Fibroblast of lung (primary cell): ENCODE measurements around the gene CCM2. TPM values are rescaled to one million over a fixed set of nuclear protein-coding genes. Genes with fewer than 3 reads are reported as not detected.
"Not testable (repeated sequence)": the region's sequence is repeated elsewhere in the genome, so short reads cannot be mapped to it uniquely, and the experiment has no call there.

Experiments
- DNase-seq, 2 donors: peaks; one replicate each; pipeline versions ENCODE4 v3.0.0 to v3.0.0-alpha.2; 2010; ENCODE audit warnings: low read depth in 2 of 2
- H2AFZ ChIP-seq: 2 replicates; pipeline ENCODE4 v1.5.1; 2012; ENCODE audit warnings: low read length, control low read depth, inconsistent platforms
- H3K27ac ChIP-seq: 2 replicates; pipeline ENCODE4 v1.5.1; 2011; ENCODE audit warnings: low read length, control low read depth; ENCODE audit not compliant: insufficient read depth
- H3K27me3 ChIP-seq: 2 replicates; pipeline ENCODE4 v1.5.1; 2011; ENCODE audit warnings: mild to moderate bottlenecking, low read length; ENCODE audit not compliant: control insufficient read depth, insufficient read depth
- H3K36me3 ChIP-seq: 2 replicates; pipeline ENCODE4 v1.5.1; 2011; ENCODE audit warnings: low read length; ENCODE audit not compliant: control insufficient read depth, insufficient read depth
- H3K4me1 ChIP-seq: 2 replicates; pipeline ENCODE4 v1.5.1; 2011; ENCODE audit warnings: low read length; ENCODE audit not compliant: control insufficient read depth, insufficient read depth; ENCODE audit errors: extremely low read depth
- H3K4me2 ChIP-seq: 2 replicates; pipeline ENCODE4 v1.5.1; 2011; ENCODE audit warnings: low read length, control low read depth; ENCODE audit not compliant: insufficient read depth; ENCODE audit errors: extremely low read depth
- H3K4me3 ChIP-seq, 4 experiments: fragments of 200-600 bp in 1 of 4; sonication (generic) in 1 of 4; replicated peaks in 1 of 4; 2 replicates each; pipeline ENCODE4 v1.5.1; 2011 to 2016; ENCODE audit warnings: low read length in 4 of 4, low read depth in 3 of 4, mild to moderate bottlenecking in 3 of 4, control low read depth in 2 of 4, inconsistent platforms in 1 of 4, mixed read lengths in 1 of 4; ENCODE audit not compliant: insufficient read depth in 1 of 4; ENCODE audit errors: control extremely low read depth in 1 of 4
- H3K79me2 ChIP-seq: 2 replicates; pipeline ENCODE4 v1.5.1; 2012; ENCODE audit warnings: mild to moderate bottlenecking, low read length, inconsistent platforms; ENCODE audit not compliant: control insufficient read depth, insufficient read depth
- H3K9ac ChIP-seq: 2 replicates; pipeline ENCODE4 v1.5.1; 2011; ENCODE audit warnings: mild to moderate bottlenecking, low read length, control low read depth; ENCODE audit not compliant: insufficient read depth
- H3K9me3 ChIP-seq: 2 replicates; pipeline ENCODE4 v1.5.1; 2012; ENCODE audit warnings: low read depth, low read length; ENCODE audit not compliant: control insufficient read depth, insufficient read depth
- H4K20me1 ChIP-seq: 2 replicates; pipeline ENCODE4 v1.5.1; 2011; ENCODE audit warnings: low read length; ENCODE audit not compliant: control insufficient read depth, insufficient read depth; ENCODE audit errors: extremely low read depth
- EZH2 ChIP-seq: IDR thresholded peaks from 2 replicates; pipeline ENCODE4 v1.5.1; 2012; ENCODE audit warnings: low read length, control low read depth, mild to moderate bottlenecking; ENCODE audit errors: missing control alignments
- polyA plus RNA-seq, 2 donors: library from polyadenylated mRNA; depleted of rRNA in 1 of 2; stranded (reverse) in 1 of 2; unstranded in 1 of 2; fragments of >200 nt; gene quantifications; 2 replicates each; pipeline ENCODE4 v1.2.1, GENCODE V29; 2011 to 2012; ENCODE audit warnings: missing spikeins in 1 of 2
- total RNA-seq: library from RNA; depleted of rRNA; stranded (reverse); fragments of >200 nt; gene quantifications from 2 replicates; pipeline ENCODE4 v1.2.1, GENCODE V29; 2014
- TF ChIP-seq, protein P1 (sequence below), 2 donors: IDR thresholded peaks in 1 of 2; conservative IDR thresholded peaks in 1 of 2; 1 replicate in 1 of 2; 2 replicates in 1 of 2; pipeline ENCODE4 v1.5.1; 2011 to 2012; ENCODE audit warnings: low read length in 2 of 2, control low read depth in 1 of 2, inconsistent platforms in 1 of 2, low read depth in 1 of 2, mild to moderate bottlenecking in 1 of 2

The CCM2 gene
- total and polyA plus RNA-seq, 2 donors (not counting 1 experiment from before 2014, with no cell fraction given), result 27.8 to 52.4 TPM

DNA sequence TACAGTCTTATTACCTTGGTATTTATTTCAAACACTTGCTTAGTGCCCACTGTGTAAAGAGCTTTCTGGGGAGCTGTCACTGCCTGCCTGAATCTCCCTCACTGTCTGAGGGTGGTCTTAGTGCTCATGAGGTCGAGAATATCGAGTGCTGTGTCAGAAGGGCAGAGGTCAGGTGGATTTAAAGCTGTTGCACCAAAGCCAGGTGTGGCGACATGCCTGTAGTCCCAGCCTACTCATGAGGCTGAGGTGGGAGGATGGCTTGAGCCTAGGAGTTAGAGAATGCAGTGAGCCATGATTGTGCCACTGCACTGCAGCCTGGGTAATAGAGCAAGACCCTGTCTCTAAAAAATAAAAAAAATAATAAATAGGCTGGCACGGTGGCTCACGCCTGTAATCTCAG is 20.9 kb downstream of the CCM2 start:
- Histone ChIP-seq H3K27ac (no peak overlapping the region), H3K9me3 (no peaks in the 10 kb centered on the region), H3K27me3 (no peaks in the 10 kb centered on the region), H4K20me1 (no peaks in the 10 kb centered on the region), H3K79me2 (peaks cover 14% of the 10 kb centered on the region), H3K36me3 (no peaks in the 10 kb centered on the region), H3K4me1 (no peaks in the 10 kb centered on the region), H3K9ac (no peak overlapping the region), H2AFZ (no peak overlapping the region), H3K4me2 (no peak overlapping the region), H3K4me3 (no peak overlapping the region)
- TF ChIP-seq EZH2, result no peak
- TF ChIP-seq, protein P1, sequence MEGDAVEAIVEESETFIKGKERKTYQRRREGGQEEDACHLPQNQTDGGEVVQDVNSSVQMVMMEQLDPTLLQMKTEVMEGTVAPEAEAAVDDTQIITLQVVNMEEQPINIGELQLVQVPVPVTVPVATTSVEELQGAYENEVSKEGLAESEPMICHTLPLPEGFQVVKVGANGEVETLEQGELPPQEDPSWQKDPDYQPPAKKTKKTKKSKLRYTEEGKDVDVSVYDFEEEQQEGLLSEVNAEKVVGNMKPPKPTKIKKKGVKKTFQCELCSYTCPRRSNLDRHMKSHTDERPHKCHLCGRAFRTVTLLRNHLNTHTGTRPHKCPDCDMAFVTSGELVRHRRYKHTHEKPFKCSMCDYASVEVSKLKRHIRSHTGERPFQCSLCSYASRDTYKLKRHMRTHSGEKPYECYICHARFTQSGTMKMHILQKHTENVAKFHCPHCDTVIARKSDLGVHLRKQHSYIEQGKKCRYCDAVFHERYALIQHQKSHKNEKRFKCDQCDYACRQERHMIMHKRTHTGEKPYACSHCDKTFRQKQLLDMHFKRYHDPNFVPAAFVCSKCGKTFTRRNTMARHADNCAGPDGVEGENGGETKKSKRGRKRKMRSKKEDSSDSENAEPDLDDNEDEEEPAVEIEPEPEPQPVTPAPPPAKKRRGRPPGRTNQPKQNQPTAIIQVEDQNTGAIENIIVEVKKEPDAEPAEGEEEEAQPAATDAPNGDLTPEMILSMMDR (conservative IDR thresholded peaks at IDR 0.05 in 1 of 2, IDR thresholded peaks at IDR 0.05 in 1 of 2; ENCODE audit: low read depth in 1 of 2, low read length in 2 of 2), result no peak
- no peak for DNase-seq

DNA sequence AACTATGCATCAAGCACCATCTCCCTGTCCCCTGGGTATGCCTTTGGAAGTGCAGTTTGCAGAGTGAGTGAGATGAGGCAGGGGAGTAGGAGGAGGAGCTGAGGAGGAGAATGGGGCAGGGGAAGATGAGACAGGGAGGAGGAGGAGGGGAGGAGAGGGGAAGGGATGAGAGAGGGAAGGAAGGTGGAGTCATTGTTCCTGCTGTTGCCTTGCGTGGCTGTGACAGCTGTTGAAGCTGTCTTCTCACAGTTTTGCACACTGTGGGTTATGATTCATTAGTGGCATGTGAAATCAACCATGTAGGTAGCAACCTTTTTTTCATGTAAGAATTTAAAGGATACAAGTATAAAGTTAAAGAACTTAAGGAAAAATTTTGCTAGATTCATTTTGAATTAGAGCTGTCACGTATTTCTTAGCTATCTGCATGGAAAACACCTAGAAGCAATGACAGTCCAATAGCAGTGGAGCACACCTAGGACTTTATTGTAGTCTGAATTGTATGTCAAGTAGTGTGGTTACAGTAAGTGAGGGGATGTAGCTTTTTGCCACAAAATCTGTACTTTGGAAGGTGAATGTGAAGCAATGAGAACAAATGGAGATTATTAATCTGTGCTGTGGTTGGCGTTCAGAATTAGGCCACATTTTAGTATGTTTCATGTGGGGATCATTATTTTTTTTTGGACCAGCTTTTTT is 21.7 kb downstream of the CCM2 start:
- DNase-seq, result peak; percentile 25 to 65
- peaks cover 17% of the 10 kb centered on the region for H3K79me2 ChIP-seq

DNA sequence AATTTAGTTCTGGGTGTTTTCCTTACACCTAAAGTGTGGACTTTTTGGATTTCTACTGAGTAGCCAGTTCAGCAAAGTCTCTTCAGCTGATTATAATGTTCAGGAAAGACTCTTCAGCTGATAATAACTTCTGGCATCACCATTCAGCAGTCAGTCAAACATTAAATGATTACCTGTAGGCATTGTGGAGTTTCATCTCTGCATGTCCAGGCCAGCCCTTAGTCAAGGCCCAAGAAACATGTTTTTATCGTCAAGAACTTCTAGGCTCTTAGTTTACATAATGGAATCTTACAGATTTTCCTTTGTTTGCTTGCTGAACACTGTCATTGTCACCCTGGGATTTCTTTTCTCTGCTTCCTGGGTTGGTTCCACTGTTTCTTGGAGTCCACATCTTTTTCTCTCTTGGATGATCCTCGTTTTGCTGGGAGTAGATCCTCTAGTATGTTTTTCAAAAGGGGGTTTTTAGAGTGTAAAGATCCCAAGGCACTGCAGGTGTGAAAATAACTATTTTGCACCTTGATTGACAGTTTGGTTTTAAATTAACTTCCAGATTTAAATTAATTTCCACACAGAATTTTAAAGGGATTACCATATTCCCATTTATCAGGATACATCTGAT is 24.2 kb downstream of the CCM2 start:
- no peak for TF ChIP-seq EZH2
- TF ChIP-seq, protein P1 (conservative IDR thresholded peaks at IDR 0.05 in 1 of 2, IDR thresholded peaks at IDR 0.05 in 1 of 2; ENCODE audit: low read depth in 1 of 2, low read length in 2 of 2), result no peak
- H4K20me1 ChIP-seq, result no peaks in the 10 kb centered on the region

More for the DNA sequence above, 21.7 kb downstream of the CCM2 start:
- no peak overlapping the region for H3K27ac ChIP-seq
- no peak overlapping the region for H2AFZ ChIP-seq
- H3K4me3 ChIP-seq, result no peak overlapping the region
- H3K36me3 ChIP-seq, result no peaks in the 10 kb centered on the region
- H3K27me3 ChIP-seq, result no peaks in the 10 kb centered on the region
- no peak overlapping the region for H3K9ac ChIP-seq
- H3K9me3 ChIP-seq, result no peaks in the 10 kb centered on the region
- no peaks in the 10 kb centered on the region for H4K20me1 ChIP-seq
- H3K4me2 ChIP-seq, result no peak overlapping the region
- no peaks in the 10 kb centered on the region for H3K4me1 ChIP-seq
- TF ChIP-seq EZH2, result no peak
- TF ChIP-seq, protein P1 (conservative IDR thresholded peaks at IDR 0.05 in 1 of 2, IDR thresholded peaks at IDR 0.05 in 1 of 2; ENCODE audit: low read depth in 1 of 2, low read length in 2 of 2), result no peak

DNA sequence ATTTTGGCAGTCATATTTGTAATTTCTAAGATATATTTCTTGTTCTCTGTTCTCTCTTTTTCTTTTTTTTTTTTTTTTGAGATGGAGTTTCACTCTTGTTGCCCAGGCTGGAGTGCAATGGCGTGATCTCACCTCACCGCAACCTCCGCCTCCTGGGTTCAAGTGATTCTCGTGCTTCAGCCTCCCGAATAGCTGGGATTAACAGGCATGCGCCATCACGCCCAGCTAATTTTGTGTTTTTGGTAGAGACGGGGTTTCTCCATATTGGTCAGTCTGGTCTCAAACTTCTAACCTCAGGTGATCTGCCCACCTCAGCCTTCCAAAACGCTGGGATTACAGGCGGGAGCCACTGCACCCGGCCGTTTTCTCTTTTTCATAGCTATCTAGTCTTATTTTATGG is 25.5 kb downstream of the CCM2 start:
- not testable (repeated sequence) for H3K4me3 ChIP-seq

More for the DNA sequence above, 24.2 kb downstream of the CCM2 start:
- H3K4me2 ChIP-seq, result no peak overlapping the region
- no peak for DNase-seq
- no peak overlapping the region for H3K27ac ChIP-seq
- peaks cover 32% of the 10 kb centered on the region for H3K79me2 ChIP-seq
- H3K27me3 ChIP-seq, result no peaks in the 10 kb centered on the region
- no peaks in the 10 kb centered on the region for H3K9me3 ChIP-seq
- no peak overlapping the region for H3K4me3 ChIP-seq
- no peak overlapping the region for H3K9ac ChIP-seq
- H3K4me1 ChIP-seq, result peaks cover 3% of the 10 kb centered on the region
- H3K36me3 ChIP-seq, result peaks cover 2% of the 10 kb centered on the region
- no peak overlapping the region for H2AFZ ChIP-seq

More for the DNA sequence above, 25.5 kb downstream of the CCM2 start:
- H3K27ac ChIP-seq, H3K4me2 ChIP-seq, H3K4me1 ChIP-seq, H2AFZ ChIP-seq, H3K36me3 ChIP-seq, H3K9me3 ChIP-seq, H4K20me1 ChIP-seq, H3K27me3 ChIP-seq, DNase-seq, H3K9ac ChIP-seq: not testable (repeated sequence)
- H3K79me2 ChIP-seq, result peaks cover 40% of the 10 kb centered on the region
